WTC11 (cell line): ENCODE data around the gene DSTYK. TPM values are rescaled to one million over a fixed set of nuclear protein-coding genes. Genes with fewer than 3 reads are reported as not detected.

Experiments
- ATAC-seq: fragments of 200-7000 bp; cut with Tn5 transposase; 2 replicates; pipeline ENCODE4 v1.10.0; 2021; ENCODE audit warnings: mild to moderate bottlenecking, moderate library complexity
- CTCF ChIA-PET: fragments of 300-600 bp; sonication (Branson Sonifier 250); formaldehyde crosslinking; loops from one replicate; lab custom pipeline; 2021; ENCODE audit warnings: antibody characterized with exemption; lab: Charles Lee
- POLR2A ChIA-PET: fragments of 350-600 bp; sonication (Branson Sonifier 250); formaldehyde crosslinking; loops from one replicate; lab custom pipeline; 2021; ENCODE audit warnings: antibody characterized with exemption; lab: Charles Lee
- DNase-seq: peaks from one replicate; pipeline ENCODE4 v3.0.0; 2021; ENCODE audit warnings: low spot score
- H3K27ac Mint-ChIP-seq: 2 replicates; pipeline ENCODE4 v1.8.0; 2021; ENCODE audit warnings: mixed read lengths
- H3K27me3 Mint-ChIP-seq: 2 replicates; pipeline ENCODE4 v1.8.0; 2021; ENCODE audit warnings: low read depth, mild to moderate bottlenecking, moderate library complexity, mixed read lengths
- H3K36me3 Mint-ChIP-seq: 2 replicates; pipeline ENCODE4 v1.8.0; 2021; ENCODE audit warnings: mixed read lengths
- H3K4me1 Mint-ChIP-seq: 2 replicates; pipeline ENCODE4 v1.8.0; 2022; ENCODE audit warnings: mixed read lengths
- H3K4me3 Mint-ChIP-seq: 2 replicates; pipeline ENCODE4 v1.8.0; 2021; ENCODE audit warnings: mild to moderate bottlenecking, moderate library complexity, mixed read lengths
- H3K9me3 Mint-ChIP-seq: 2 replicates; pipeline ENCODE4 v1.8.0; 2021; ENCODE audit warnings: mixed read lengths
- AFF4 ChIP-seq: sonication (generic); formaldehyde crosslinking; IDR thresholded peaks from 2 replicates; pipeline ENCODE4 v1.8.1; 2023; ENCODE audit warnings: mild to moderate bottlenecking, missing genetic modification reagents, borderline replicate concordance
- ATF1 ChIP-seq: sonication (generic); formaldehyde crosslinking; IDR thresholded peaks from 2 replicates; pipeline ENCODE4 v1.8.1; 2023; ENCODE audit warnings: mild to moderate bottlenecking, moderate library complexity, missing genetic modification reagents
- ATF2 ChIP-seq: sonication (generic); formaldehyde crosslinking; IDR thresholded peaks from 2 replicates; pipeline ENCODE4 v1.8.1; 2022; ENCODE audit warnings: low read depth, missing genetic modification reagents, borderline replicate concordance
- ELF4 ChIP-seq: sonication (generic); formaldehyde crosslinking; IDR thresholded peaks from 2 replicates; pipeline ENCODE4 v1.8.1; 2022; ENCODE audit warnings: low read depth, mild to moderate bottlenecking, moderate library complexity, missing genetic modification reagents
- FOXJ3 ChIP-seq: sonication (generic); formaldehyde crosslinking; IDR thresholded peaks from 2 replicates; pipeline ENCODE4 v1.9.0; 2021; ENCODE audit warnings: missing genetic modification reagents, mild to moderate bottlenecking, borderline replicate concordance
- FOXK1 ChIP-seq: sonication (generic); formaldehyde crosslinking; IDR thresholded peaks from 2 replicates; pipeline ENCODE4 v1.8.0; 2022; ENCODE audit warnings: mild to moderate bottlenecking, moderate library complexity, missing genetic modification reagents
- HMGXB4 ChIP-seq: sonication (generic); formaldehyde crosslinking; IDR thresholded peaks from 2 replicates; pipeline ENCODE4 v1.8.1; 2023; ENCODE audit warnings: mild to moderate bottlenecking, moderate library complexity, missing genetic modification reagents
- KAT7 ChIP-seq: sonication (generic); formaldehyde crosslinking; IDR thresholded peaks from 2 replicates; pipeline ENCODE4 v1.8.1; 2023; ENCODE audit warnings: missing genetic modification reagents, mild to moderate bottlenecking, borderline replicate concordance
- MAX ChIP-seq: sonication (generic); formaldehyde crosslinking; IDR thresholded peaks from 2 replicates; pipeline ENCODE4 v1.8.0; 2022; ENCODE audit warnings: mild to moderate bottlenecking, missing genetic modification reagents
- NR2C2 ChIP-seq: sonication (generic); formaldehyde crosslinking; IDR thresholded peaks from 2 replicates; pipeline ENCODE4 v1.8.0; 2022; ENCODE audit warnings: mild to moderate bottlenecking, missing genetic modification reagents
- OVOL2 ChIP-seq: fragments of 250-450 bp; sonication (Bioruptor Pico); IDR thresholded peaks from 2 replicates; pipeline ENCODE4 v1.9.0; 2021; ENCODE audit warnings: mild to moderate bottlenecking, borderline replicate concordance
- PREB ChIP-seq: sonication (generic); formaldehyde crosslinking; IDR thresholded peaks from 2 replicates; pipeline ENCODE4 v1.8.1; 2022; ENCODE audit warnings: mild to moderate bottlenecking, missing genetic modification reagents, moderate library complexity, borderline replicate concordance
- USF2 ChIP-seq: sonication (generic); formaldehyde crosslinking; IDR thresholded peaks from 2 replicates; pipeline ENCODE4 v1.8.1; 2023; ENCODE audit warnings: mild to moderate bottlenecking, missing genetic modification reagents, moderate library complexity
- ZBTB43 ChIP-seq: sonication (generic); formaldehyde crosslinking; IDR thresholded peaks from 2 replicates; pipeline ENCODE4 v1.8.1; 2023; ENCODE audit warnings: mild to moderate bottlenecking, missing genetic modification reagents
- ZMAT4 ChIP-seq: fragments of 250-450 bp; sonication (Bioruptor Pico); IDR thresholded peaks from 2 replicates; pipeline ENCODE4 v1.9.0; 2021; ENCODE audit warnings: mild to moderate bottlenecking
- ZNF317 ChIP-seq: sonication (generic); formaldehyde crosslinking; IDR thresholded peaks from 2 replicates; pipeline ENCODE4 v1.8.1; 2023; ENCODE audit warnings: low read depth, mild to moderate bottlenecking, moderate library complexity, missing genetic modification reagents, borderline replicate concordance
- total RNA-seq: library from RNA; stranded (reverse); gene quantifications from 3 replicates; pipeline ENCODE4 v1.2.3, GENCODE V29; 2021

Gene DSTYK
- total RNA-seq, 1 experiment from 2014 or later: 11.6 TPM

GRCh38 chr1:205230982-205231381 is 19.5 kb upstream of the DSTYK start (continued):
- no peak for TF ChIP-seq MAX (CRISPR knock-in tag)
- TF ChIP-seq, all 79 proteins: peak for 0

GRCh38 chr1:205229916-205230700 is 18.6 kb upstream of the DSTYK start:
- Mint-ChIP-seq H3K27me3 (peaks cover 15% of the 10 kb centered on the region), H3K9me3 (no peaks in the 10 kb centered on the region), H3K27ac (peak overlapping the region; percentile 76; the same call in 1 of the 2 replicates), H3K36me3 (no peaks in the 10 kb centered on the region), H3K4me1 (peaks cover 34% of the 10 kb centered on the region), H3K4me3 (peak overlapping the region; percentile 82)
- no peak for TF ChIP-seq ZBTB43
- 0 out of 2 replicates have a peak, but pooled peaks have one; percentile 57 for TF ChIP-seq KAT7 (CRISPR knock-in tag)
- TF ChIP-seq ELF4: no peak
- TF ChIP-seq NR2C2: no peak
- no peak for TF ChIP-seq ATF1 (CRISPR knock-in tag)
- ATAC-seq (no peak), DNase-seq (no peak)
- ChIA-PET POLR2A (interaction anchor here (0.5 to 2.8 kb wide), 5 partner anchors 19 to 132 kb away, joined by 3 to 16 read pairs (median 5); partner anchors contain the start of gene DSTYK), CTCF (interaction anchor here (0.6 to 5.1 kb wide), 40 partner anchors 9 to 362 kb away, joined by 3 to 166 read pairs (median 5); no protein-coding TSS in a partner anchor)

- no peaks in the 10 kb centered on the region for H3K9me3 Mint-ChIP-seq
- ATAC-seq: peak; percentile 51
- TF ChIP-seq FOXJ3 (CRISPR knock-in tag) (no peak), AFF4 (CRISPR knock-in tag) (no peak), FOXK1 (CRISPR knock-in tag) (no peak), KAT7 (CRISPR knock-in tag) (no peak), PREB (CRISPR knock-in tag) (no peak), USF2 (CRISPR knock-in tag) (no peak), ATF2 (CRISPR knock-in tag) (no peak), OVOL2 (CRISPR knock-in tag) (no peak), MAX (CRISPR knock-in tag) (no peak), ZMAT4 (CRISPR knock-in tag) (no peak), HMGXB4 (CRISPR knock-in tag) (no peak), ZNF317 (CRISPR knock-in tag) (no peak)
- TF ChIP-seq, all 79 proteins: peak for 0
- H3K36me3 Mint-ChIP-seq: no peaks in the 10 kb centered on the region
- peak overlapping the region; percentile 82 for H3K4me3 Mint-ChIP-seq
- CTCF ChIA-PET: interaction anchor here (0.5 to 5.1 kb wide), 57 partner anchors 10 to 441 kb away, joined by 3 to 166 read pairs (median 5); no protein-coding TSS in a partner anchor
- peak; percentile 73 for DNase-seq
- POLR2A ChIA-PET: interaction anchor here (0.5 to 2.8 kb wide), 6 partner anchors 18 to 132 kb away, joined by 3 to 16 read pairs (median 5); partner anchors contain the start of genes DSTYK and RBBP5
- H3K27ac Mint-ChIP-seq: 0 out of 2 replicates have a peak overlapping the region, but pooled peaks have one; percentile 27
- H3K4me1 Mint-ChIP-seq: peaks cover 34% of the 10 kb centered on the region
- H3K27me3 Mint-ChIP-seq: peaks cover 15% of the 10 kb centered on the region
Measured at GRCh38 chr1:205229399-205229871, 17.9 kb upstream of the DSTYK start.
